Upper lobe of left lung (tissue), 6 donors: Measurements from ENCODE around the gene LBR. TPM values are rescaled to one million over a fixed set of nuclear protein-coding genes. Genes with fewer than 3 reads are reported as not detected.

Experiments used
- ATAC-seq, 2 donors: fragments of 200-7000 bp; cut with Tn5 transposase; one replicate each; pipeline ENCODE4 v1.9.1; 2022; ENCODE audit warnings: mild to moderate bottlenecking in 2 of 2, moderate library complexity in 2 of 2; ENCODE audit not compliant: low FRiP score in 2 of 2
- DNase-seq, 2 donors: peaks; one replicate each; pipeline ENCODE4 v3.0.0-alpha.2; 2019 to 2020
- H3K27ac ChIP-seq, 4 donors: fragments of 200-600 bp; sonication (generic); one replicate each; pipeline ENCODE4 v1.5.1; 2016 to 2019
- H3K27me3 ChIP-seq, 4 donors: fragments of 200-600 bp; sonication (generic); one replicate each; pipeline ENCODE4 v1.5.1; 2017 to 2019
- H3K36me3 ChIP-seq, 4 donors: fragments of 200-600 bp; sonication (generic); one replicate each; pipeline ENCODE4 v1.5.1; 2016 to 2019
- H3K4me1 ChIP-seq, 4 donors: fragments of 200-600 bp; sonication (generic); one replicate each; pipeline ENCODE4 v1.5.1; 2018 to 2019
- H3K4me3 ChIP-seq, 4 donors: fragments of 200-600 bp; sonication (generic); one replicate each; pipeline ENCODE4 v1.5.1; 2017 to 2019; ENCODE audit warnings: mild to moderate bottlenecking in 2 of 4, moderate library complexity in 1 of 4
- H3K9me3 ChIP-seq, 4 donors: fragments of 200-600 bp; sonication (generic); one replicate each; pipeline ENCODE4 v1.5.1; 2018 to 2019
- CTCF ChIP-seq, 6 experiments: fragments of 450-650 bp in 4 of 6; fragments of 200-600 bp in 2 of 6; sonication (generic) in 2 of 6; IDR thresholded peaks; one replicate each; pipeline ENCODE4 v1.5.1; 2016 to 2019; ENCODE audit warnings: antibody characterized with exemption in 6 of 6
- EP300 ChIP-seq, 4 donors: sonication (generic); formaldehyde crosslinking; IDR thresholded peaks; one replicate each; pipeline ENCODE4 v1.5.1; 2017; ENCODE audit warnings: antibody characterized with exemption in 4 of 4, control low read depth in 2 of 4
- POLR2A ChIP-seq, 4 donors: fragments of 450-650 bp; IDR thresholded peaks; one replicate each; pipeline ENCODE4 v1.5.1; 2016 to 2017; ENCODE audit warnings: antibody characterized with exemption in 4 of 4, mild to moderate bottlenecking in 2 of 4
- POLR2AphosphoS5 ChIP-seq, 2 donors: sonication (generic); formaldehyde crosslinking; IDR thresholded peaks; one replicate each; pipeline ENCODE4 v1.5.1; 2017; ENCODE audit warnings: antibody characterized with exemption in 2 of 2
- WGBS, 2 donors: methylation state at CpG; one replicate each; pipeline ENCODE4 v1.1.5; 2017 to 2018; 5-methylcytosine and 5-hydroxymethylcytosine counted together
- total RNA-seq, 6 donors: library from RNA; depleted of rRNA in 4 of 6; stranded (reverse); fragments of >200 nt in 4 of 6; gene quantifications; one replicate each; pipeline versions ENCODE4 v1.1.0 to v1.2.1, GENCODE V29; 2016 to 2021
- donor health status: DM: no; HTN: no; CAD: no; lungs with moderate emphysema.
- donor health status: DM: no; HTN: yes; CAD: no; lungs with severe emphysema.

Gene LBR
- total RNA-seq, 6 donors from 2014 or later, result 32.8 to 50.3 (median 40.1) TPM

DNA sequence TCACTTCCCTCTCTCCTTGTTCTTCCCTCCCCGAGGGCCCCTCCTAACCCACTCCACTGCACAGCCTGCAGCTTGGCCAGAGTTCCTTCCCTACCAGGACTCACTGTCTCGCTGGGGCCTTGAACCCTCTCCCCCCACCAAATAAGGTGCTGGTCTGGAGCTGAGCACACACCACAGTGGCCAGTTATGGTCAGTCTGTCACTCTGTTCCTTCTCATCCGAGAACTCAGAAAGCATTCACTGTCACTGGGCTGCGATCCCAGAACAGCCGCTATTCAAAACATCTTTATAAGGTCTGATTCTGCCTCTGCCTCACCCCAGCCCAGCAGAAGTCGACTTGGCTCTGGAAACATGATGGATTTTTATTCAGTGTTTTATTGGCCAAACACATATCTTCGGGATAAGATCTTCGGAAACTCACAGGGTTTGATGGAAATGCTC lies 19.8 kb upstream of the LBR start:
- peak in 1 of 2 donors; percentile 39 for ATAC-seq
- no peak overlapping the region for H3K4me3 ChIP-seq
- peak overlapping the region in 2 of 4 donors; percentile 44 to 55 for H3K27ac ChIP-seq
- H3K36me3 ChIP-seq, result no peaks in the 10 kb centered on the region
- no peak for TF ChIP-seq POLR2A (IDR thresholded peaks at IDR 0.05)
- no peak for TF ChIP-seq CTCF (IDR thresholded peaks at IDR 0.05)
- TF ChIP-seq POLR2AphosphoS5 (IDR thresholded peaks at IDR 0.05), result no peak
- TF ChIP-seq EP300 (IDR thresholded peaks at IDR 0.05), result no peak
- peak in 1 of 2 donors; percentile 24 for DNase-seq
- H3K4me1 ChIP-seq, result peaks cover 30 to 49% (median 40%) of the 10 kb centered on the region in 4 donors
- WGBS, 2 donors, result 59 to 60% methylated on average over 8 of the region's 8 CpGs
- no peaks in the 10 kb centered on the region for H3K27me3 ChIP-seq
- H3K9me3 ChIP-seq, result no peaks in the 10 kb centered on the region

- Histone ChIP-seq H3K9me3 (no peaks in the 10 kb centered on the region), H3K4me1 (peaks cover 33 to 52% (median 41%) of the 10 kb centered on the region in 4 donors), H3K36me3 (no peaks in the 10 kb centered on the region), H3K4me3 (no peak overlapping the region), H3K27me3 (no peaks in the 10 kb centered on the region), H3K27ac (peak overlapping the region in 1 of 4 donors; percentile 55)
- DNase-seq, result no peak
- no peak for ATAC-seq
- WGBS, 2 donors, result 74 to 78% methylated on average over 8 to 9 of the region's 9 CpGs
- no peak for TF ChIP-seq POLR2AphosphoS5 (IDR thresholded peaks at IDR 0.05)
Measured at GRCh38 chr1:225446981-225447615, 19.3 kb upstream of the LBR start.

DNA sequence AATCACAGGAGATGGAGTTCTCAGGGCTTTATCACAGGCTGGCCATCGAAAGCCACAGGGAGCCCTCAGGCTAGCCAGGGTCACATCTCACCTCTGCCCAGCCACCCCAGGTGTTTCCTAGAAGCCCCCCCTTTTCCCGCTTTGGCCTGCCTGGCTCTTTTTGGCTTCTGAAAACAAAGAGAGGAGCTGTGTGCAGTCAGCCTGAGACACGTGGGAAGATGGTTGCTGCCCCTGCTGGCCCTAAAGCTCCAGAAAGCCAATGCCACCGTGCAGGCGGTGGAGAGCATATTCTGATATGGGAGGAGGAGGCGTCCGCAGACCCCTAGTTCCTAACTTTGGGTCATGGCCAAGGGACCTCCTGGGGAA lies 18.7 kb upstream of the LBR start:
- H3K27ac ChIP-seq, result peak overlapping the region in 1 of 4 donors; percentile 55
- 68 to 89% methylated on average over 5 to 6 of the region's 7 CpGs for WGBS, 2 donors
- H3K4me1 ChIP-seq, result peaks cover 34 to 57% (median 46%) of the 10 kb centered on the region in 4 donors
- DNase-seq (peak in 1 of 2 donors; percentile 16), ATAC-seq (no peak)
- no peak for TF ChIP-seq CTCF (IDR thresholded peaks at IDR 0.05)
- no peak for TF ChIP-seq EP300 (IDR thresholded peaks at IDR 0.05)
- no peak for TF ChIP-seq POLR2A (IDR thresholded peaks at IDR 0.05)
- TF ChIP-seq POLR2AphosphoS5 (IDR thresholded peaks at IDR 0.05), result no peak
- H3K27me3 ChIP-seq, result no peaks in the 10 kb centered on the region
- H3K36me3 ChIP-seq, result no peaks in the 10 kb centered on the region
- no peaks in the 10 kb centered on the region for H3K9me3 ChIP-seq
- no peak overlapping the region for H3K4me3 ChIP-seq

GRCh38 chr1:225445639-225446594 lies 18.1 kb upstream of the LBR start:
- Histone ChIP-seq H3K4me1 (peaks cover 34 to 58% (median 50%) of the 10 kb centered on the region in 4 donors), H3K27me3 (no peaks in the 10 kb centered on the region), H3K9me3 (no peaks in the 10 kb centered on the region), H3K27ac (peak overlapping the region; percentile 64 to 85 (median 82)), H3K4me3 (no peak overlapping the region), H3K36me3 (no peaks in the 10 kb centered on the region)
- WGBS, 2 donors, result 59 to 62% methylated on average over 9 of the region's 9 CpGs
- TF ChIP-seq CTCF (IDR thresholded peaks at IDR 0.05), result no peak
- no peak for TF ChIP-seq EP300 (IDR thresholded peaks at IDR 0.05)
- no peak for TF ChIP-seq POLR2A (IDR thresholded peaks at IDR 0.05)
- TF ChIP-seq POLR2AphosphoS5 (IDR thresholded peaks at IDR 0.05), result no peak
- no peak for ATAC-seq
- DNase-seq, result peak in 1 of 2 donors; percentile 20

- Histone ChIP-seq H3K27me3 (no peaks in the 10 kb centered on the region), H3K4me1 (peaks cover 26 to 55% (median 34%) of the 10 kb centered on the region in 4 donors), H3K9me3 (no peaks in the 10 kb centered on the region), H3K27ac (peak overlapping the region in 1 of 4 donors; percentile 52), H3K4me3 (no peak overlapping the region), H3K36me3 (no peaks in the 10 kb centered on the region)
- no peak for TF ChIP-seq POLR2AphosphoS5 (IDR thresholded peaks at IDR 0.05)
- WGBS, 2 donors, result 59 to 60% methylated on average over 2 to 3 of the region's 3 CpGs
- DNase-seq, result no peak
- no peak for ATAC-seq
Measured at GRCh38 chr1:225442123-225442505, 14.3 kb upstream of the LBR start.
